NCI-H146 (cell line): ENCODE results near the gene RPGRIP1L.

Experiments used
- DNase-seq: peaks from one replicate; lab custom pipeline; 2025; lab: John Stamatoyannopoulos, UW

Gene RPGRIP1L

DNA sequence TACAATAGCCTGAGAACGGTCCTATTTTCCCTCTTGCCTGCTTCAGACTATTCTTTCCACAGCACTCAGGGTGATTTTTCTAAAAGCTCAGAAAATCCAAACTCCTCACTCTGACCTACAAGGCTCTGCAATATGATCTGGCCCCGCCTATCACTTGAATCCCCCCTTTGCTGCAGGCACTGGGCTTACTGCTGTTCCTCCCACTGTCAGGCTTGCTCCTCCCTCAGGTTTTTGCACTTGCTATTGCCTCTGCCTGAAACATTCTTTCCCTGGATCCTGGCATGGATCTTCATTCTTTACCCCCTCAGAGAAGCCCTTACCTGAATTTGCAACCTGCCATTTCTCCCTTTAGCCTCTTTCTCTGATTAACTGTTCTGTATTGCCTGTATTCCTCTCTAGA is 52.3 kb downstream of the RPGRIP1L start:
- DNase-seq, result no peak

DNA sequence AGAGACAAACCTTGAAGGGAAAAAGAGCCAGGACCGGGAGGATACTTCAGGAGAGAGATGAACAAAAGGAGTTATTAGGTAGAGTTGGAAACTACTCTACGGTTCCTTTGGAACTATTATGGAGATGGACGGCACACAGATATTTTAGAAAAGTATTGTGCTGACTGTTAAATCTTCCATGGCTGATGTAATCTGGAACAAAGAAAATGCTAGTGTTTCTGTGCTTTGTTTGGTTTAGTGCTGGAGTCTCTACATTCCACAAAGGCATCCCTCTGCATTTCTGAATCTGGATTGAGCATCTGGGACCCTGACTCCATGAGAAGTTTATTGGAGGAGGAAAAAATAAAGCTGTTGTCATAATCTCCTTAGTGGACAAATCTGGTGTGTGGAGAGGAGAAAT is 57.2 kb downstream of the RPGRIP1L start:
- DNase-seq, result no peak

DNA sequence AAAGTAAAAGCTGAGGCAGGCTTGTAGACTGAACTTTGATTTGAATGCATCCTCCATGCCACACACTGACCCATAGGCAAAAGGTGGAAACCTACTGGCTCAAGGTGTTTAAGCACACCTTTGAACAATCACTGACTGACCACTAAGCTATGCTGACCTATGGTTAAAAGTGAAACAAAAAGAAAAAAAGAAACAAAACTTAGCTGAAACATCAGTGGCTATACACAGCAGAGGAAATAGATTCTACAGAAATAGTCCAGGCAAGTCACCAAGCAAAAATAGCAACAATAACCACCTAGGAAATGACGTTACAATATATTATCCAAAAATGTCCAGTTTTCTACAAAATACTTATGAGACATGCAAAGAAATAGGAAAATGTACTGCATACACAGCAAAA is 60.2 kb downstream of the RPGRIP1L start:
- no peak for DNase-seq

DNA sequence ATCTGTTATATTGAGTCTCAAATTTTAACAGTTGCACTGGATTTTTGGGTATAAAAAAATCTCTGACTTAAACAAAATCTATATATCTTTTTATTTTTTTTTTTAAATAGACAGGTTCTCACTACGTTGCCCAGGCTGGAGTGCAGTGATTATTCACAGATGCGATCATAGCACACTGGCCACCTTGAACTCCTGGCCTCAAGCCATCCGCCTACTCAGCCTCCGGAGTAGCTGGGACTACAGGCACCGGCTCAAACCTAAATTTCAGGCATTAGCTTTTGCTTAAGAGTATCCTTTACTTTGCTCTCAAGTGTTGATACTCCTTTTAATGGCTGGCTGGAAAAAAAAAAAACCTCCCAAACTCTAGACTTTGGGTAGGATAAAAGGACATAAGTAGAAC is 61.6 kb downstream of the RPGRIP1L start:
- DNase-seq, result no peak

DNA sequence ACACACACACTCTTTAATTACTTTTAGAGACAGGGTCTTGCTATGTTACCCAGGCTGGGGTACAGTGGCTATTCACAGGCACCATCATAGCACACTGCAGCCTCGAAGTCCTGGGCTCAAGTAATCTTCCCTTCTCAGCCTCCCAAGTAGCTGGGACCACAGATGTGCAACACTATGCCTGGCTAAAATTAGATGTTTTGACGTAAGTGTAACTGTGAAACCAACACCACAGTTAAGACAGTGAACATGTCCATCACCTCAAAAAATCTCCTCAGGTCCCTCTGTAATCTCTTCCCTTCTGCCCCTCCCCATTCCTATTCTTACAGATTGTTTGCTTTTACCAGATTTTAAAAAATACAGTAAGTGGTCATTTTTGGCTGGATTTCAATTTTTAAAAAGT is 66.7 kb downstream of the RPGRIP1L start:
- DNase-seq, result no peak

DNA sequence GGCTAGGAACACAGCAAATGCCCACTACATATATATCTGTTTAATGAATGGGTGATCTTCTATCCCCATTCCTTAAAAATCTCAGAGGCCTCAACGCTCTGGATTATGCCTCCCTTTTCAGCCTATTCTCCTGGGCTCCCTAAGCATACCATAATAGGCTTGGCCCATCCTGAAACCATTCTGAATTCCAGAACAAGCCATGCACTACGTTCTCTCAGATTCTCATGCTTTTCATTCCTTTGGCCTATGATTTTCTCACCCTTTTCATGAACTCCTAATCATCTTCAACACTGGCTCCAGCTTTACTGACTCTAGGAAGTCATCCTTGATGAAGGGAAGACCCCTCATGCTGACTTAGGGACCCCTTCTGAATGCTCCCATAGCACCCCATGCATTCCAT is 71.1 kb downstream of the RPGRIP1L start:
- no peak for DNase-seq

DNA sequence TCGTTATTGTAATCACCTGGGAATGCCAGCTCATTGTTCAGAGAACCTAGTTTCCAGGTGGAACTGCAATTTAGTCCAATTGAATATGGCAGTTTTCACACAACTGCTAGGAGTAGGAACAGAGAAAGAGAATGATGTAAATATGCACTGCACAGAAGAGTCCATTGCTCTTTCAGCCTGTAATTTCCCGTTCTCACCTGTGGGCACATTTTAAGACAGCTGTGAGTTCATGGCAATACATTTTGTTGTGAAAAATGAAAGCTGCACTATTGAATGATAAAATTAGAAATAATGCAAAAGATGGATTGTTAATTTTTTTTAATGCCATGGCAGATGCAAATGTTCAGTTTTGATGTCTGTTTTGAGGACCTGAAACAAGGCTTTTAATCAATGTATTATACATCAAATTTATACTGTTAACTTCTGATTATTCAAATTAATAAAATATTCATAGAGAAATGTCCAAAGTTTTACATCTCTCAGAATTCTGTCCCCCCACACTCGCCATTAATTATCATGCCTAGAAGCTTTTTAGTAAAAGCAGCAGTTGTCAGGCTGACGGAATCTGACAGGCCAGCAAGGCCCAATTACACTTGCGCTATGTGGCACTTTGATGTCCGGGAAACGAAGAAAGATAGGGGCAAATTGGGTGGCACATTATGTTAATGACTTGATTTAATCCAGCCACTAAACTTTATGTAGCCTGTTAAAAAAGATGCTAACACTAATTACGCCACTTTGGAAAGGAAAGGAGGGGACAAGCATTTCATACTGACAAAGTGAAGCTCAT is 72.2 kb downstream of the RPGRIP1L start:
- no peak for DNase-seq

DNA sequence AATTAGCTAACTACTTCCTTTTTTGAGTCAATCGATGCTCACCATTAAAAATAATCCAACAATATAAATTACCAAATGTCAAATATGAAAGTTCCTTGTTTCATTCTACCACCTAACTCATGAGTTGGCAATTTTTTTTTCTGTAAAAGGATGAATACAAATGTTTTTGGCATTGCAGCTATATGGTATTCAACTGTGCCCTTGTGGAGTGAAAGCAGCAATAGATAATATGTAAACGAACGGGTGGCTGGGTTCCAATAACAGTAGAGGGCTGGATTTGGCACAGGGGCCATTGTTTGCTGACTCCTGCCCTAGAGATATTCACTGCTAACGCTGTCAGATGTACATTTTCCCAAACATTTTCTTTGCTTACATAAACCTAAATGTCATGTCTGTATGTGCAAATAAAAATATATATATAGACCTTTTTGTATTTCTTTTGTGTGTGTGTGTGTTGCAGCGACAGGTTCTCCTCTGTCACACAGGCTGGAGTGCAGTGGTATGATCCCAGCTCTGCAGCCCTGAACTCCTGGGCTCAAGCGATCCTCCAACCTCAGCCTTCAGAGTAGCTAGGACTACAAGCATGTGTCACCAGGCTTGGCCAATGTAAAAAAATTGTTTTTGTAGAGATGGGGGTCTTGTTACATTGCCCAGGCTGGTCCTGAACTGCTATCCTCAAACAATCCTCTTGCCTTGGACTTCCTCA is 73.9 kb downstream of the RPGRIP1L start:
- DNase-seq, result no peak

DNA sequence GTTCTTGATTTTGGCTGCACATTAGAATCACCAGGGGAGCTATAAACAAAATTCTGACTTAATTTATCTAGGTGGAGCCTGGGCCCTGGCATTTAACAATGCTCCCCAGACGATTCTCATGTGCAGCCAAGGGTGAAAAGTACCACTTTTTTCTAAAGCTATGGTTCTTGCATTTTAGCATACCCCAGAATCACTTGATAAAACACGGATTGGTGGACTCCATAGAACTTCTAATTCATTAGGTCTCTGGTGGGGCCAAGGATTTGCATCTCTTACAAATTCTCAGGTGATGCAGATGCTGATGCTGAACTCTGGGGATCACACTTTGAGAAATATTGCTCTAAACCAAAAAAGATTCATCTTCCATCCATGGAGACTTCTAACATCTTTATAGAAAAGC is 74.5 kb downstream of the RPGRIP1L start:
- no peak for DNase-seq

DNA sequence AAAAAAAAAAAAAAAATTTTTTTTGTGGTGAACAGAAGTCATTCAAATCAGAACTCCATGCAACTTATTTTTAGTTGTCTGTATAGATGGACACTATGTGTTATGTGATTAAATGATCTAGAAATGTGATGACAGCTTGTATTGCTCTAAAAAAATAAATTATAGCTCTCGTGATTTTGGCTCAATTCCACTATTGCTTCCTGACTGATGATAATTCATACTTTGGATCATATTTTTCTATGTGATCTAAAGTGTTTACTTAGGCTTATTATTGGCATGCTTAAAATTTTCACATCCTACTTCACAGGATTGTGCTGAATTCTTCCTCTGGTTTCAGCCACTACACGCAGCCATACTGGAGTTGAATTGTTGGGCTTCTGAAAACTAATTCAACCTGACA is 76.8 kb downstream of the RPGRIP1L start:
- no peak for DNase-seq

DNA sequence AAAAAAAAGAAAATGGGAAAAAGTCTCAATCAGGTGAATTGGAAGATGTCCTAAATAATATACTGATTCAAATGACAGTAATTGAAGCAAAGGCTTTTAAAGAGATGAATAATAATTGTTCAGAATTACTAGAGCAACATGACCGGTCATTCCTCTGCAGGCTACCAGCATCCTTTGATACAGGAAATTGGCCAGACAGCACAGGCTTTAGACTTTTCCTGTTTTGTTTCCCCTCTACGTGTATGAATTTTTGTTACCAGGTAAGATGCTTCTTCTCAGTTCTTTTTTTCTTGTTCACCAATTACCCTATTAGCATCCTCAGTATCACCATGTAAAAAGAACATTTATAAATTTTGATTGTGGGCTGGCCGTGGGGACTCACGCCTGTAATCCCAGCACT is 77.5 kb downstream of the RPGRIP1L start:
- no peak for DNase-seq

DNA sequence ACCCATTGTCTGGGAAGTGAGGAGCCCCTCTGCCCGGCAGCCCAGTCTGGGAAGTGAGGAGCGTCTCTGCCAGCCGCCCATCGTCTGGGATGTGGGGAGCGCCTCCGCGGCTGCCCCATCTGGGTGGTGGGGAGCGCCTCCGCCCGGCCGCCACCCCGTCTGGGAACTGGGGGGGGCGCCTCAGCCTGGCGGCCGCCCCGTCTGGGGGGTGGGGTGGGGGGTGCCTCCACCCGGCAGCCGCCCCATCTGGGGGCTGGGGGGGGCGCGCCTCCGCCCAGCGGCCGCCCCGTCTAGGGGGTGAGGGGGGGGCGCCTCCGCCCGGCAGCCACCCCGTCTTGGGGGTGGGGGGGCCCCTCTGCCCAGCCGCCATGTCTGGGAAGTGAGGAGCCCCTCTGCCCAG is 78.4 kb downstream of the RPGRIP1L start:
- DNase-seq, result no peak

DNA sequence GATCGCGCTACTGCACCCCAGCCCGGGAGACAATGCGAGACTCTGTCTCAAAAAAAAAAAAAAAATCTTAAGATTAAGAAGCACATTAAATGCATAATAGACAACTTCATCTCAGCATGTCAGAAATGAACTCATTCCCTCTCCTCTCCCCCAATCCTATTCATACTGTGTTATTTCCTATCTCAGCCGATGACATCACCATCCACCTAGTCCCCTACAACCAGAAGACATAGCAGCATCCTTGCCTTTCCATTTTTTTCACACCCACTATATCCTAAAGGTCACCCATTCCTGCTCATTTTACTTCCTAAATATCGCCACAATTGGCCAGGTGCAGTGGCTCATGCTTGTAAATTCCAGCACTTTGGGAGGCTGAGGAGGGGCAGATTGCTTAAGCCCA is 81.3 kb downstream of the RPGRIP1L start:
- no peak for DNase-seq

DNA sequence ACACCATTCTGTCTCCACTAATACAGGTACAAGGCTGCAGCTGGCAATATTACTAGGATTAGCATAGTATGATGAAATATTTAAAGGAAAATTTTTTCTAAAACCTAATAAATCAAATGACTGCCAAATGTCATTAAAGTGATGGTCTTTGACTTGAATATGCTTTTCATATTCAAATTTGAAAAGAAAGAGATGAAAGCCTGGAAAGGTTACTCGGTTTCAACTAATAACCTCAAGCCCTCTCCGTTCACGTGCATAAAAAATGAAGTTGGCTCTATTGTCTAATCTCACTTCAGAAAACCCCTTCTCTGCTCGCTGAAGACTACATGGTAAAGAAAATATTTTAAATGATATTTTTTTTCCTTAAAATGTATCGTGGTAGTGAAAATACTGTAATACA is 83.2 kb downstream of the RPGRIP1L start:
- DNase-seq, result no peak

DNA sequence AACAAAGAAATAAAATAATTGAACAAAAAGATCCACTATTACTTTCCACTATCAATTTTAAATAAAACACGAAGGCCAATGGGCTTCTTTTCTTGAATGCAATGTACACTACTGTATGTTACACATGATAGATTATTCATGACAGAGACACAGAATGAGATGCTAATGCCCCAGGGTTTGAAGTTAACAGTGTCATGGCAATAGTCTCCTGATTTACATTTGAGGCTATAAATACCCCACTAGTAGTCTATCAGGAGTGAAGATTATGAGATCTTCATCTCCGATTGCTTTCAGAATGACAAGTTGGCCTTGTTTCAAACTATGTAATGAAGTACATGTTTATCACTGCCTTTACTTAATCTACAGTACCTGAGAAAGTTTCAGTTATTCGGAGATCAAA is 84.4 kb downstream of the RPGRIP1L start:
- no peak for DNase-seq

DNA sequence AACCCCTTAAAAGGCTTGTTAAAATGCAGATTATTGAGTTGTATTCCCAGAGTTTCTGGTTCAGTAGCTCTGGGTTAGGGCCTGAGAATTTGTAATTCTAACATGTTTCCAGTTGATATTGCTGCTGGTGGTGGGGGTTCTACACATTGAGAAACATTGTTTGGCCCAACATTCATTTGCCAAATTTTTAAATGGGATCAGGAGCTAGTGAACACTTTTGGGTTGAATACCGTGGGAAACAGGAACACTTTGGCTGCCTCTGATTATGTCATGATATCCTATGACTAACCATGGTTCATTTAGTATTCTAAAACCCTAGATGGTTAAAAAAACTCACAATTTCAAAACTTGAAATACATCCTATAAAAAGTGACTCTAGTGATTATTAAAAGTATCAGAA is 89.3 kb downstream of the RPGRIP1L start:
- no peak for DNase-seq

DNA sequence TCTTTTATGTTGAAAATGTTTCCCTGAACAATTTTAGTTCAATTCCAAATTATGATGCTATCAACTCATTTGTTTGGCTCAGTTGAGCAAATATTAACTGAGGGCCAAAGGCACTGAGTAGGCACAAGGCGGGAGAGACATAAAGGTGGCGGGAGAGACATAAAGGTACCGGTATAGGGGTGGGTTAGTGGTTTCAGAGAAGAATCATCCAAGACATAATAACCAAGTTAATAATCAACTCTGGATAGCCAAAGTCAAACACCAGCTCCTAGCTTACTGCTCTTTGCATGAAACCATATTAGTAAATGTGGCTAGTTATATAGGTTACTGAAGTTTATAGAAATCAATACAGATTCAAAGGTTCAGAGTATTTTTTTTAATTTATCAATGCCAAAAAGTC is 91.7 kb downstream of the RPGRIP1L start:
- no peak for DNase-seq

DNA sequence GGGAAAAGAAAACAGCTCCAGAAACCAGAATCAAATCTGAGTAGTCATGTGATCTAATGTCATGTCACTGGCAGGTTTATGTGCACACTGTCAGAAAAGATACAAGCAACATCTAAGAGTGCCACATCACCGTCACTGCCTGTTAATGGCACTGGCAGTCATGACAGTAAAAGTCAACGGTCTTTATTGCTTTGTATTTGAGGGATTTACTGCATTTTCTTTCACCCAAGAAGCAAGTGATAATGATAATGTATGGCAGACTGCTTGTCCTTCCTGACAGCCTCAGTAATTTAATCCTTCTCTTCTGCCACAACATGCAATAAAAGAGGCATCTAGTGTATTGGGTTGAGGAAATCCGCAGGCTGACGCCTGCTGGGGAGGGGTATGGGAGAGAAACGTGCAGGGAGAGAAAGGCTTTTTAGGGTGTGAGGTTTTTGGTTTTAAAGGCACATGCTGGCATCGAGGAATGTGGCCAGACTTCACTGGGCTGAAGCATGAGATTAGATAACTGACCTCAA is 92.4 kb downstream of the RPGRIP1L start:
- DNase-seq, result no peak

DNA sequence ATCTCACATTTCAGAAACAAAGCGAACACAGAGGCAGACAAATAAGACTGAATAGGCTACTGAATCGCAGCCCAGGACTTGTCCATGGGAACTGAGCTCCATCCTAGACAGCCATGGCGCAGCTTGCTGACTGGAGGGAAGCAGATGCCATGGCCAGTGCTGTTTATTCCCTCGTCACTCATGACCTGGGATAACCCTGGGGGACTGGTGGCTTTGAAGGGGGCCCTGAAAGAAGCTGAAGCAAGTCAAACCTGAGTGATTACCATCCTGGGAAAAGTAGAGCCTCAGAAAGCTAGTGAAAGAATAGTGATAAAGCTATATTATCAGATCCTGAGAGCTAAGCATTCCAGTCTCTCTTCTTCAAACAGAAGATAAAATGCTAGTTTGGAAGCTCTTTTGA is 94.1 kb downstream of the RPGRIP1L start:
- DNase-seq, result no peak

DNA sequence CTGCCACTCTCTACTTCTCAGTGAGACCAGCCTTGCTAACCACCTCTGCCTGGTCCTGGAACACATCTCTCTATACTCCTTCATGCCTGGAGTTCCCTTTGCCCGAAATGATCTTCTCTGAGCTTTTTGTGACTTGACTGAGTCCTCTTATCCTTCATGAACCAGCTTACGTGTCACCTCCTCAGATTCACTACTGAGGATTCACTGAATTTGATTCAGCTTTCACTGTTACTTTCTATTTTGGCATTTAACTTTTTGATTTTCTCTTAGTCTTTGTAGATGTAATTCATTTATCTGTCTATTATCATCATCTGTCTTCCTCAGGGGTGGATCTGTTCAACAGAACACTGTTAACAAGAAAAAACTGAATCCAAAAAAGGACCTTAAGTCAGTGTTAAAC is 95.6 kb downstream of the RPGRIP1L start:
- no peak for DNase-seq

DNA sequence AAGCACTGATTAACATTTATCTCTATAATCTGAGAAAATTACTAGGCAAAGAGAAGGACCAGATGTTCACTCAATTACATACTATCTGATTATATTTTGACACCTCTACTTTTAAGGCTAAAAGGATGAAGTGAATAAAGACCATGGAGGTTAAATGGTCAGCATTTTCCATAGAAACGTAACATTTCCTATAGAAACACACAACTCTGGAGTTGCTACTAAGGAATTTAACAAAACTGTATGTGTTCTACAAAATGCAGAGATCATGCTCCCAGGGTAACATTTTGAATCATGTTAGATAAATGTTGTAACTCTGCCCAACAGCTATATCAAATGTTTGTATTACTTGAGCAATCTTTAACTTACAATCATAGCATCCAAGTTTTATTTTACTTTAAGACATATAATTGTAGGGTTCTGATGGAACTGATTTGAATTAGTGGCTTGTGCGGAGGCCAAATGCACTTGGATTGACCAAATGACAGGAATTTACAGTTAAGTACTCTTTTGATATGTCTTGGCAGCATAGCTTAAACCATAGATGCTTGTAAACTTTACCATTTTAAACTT is 97.7 kb downstream of the RPGRIP1L start:
- DNase-seq, result no peak

DNA sequence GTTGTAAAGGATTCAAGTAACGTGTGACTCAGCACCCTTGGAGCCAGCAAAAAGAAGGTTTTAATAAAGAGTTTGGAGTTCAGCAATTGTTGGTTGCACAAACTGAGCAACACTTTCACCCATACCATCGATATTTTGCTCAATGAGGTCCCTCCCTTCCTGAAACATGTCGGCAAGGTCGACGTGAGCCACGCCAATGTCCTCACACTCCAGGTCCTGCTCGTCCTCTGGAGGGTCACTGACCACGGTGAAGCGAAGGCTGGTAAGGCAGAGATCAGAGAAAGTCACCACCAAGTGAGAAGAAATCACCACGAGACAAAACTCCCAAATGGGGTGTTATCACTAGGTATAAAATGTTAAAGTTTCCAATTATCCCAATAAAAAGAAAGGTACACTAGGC is 98.3 kb downstream of the RPGRIP1L start:
- DNase-seq, result no peak

DNA sequence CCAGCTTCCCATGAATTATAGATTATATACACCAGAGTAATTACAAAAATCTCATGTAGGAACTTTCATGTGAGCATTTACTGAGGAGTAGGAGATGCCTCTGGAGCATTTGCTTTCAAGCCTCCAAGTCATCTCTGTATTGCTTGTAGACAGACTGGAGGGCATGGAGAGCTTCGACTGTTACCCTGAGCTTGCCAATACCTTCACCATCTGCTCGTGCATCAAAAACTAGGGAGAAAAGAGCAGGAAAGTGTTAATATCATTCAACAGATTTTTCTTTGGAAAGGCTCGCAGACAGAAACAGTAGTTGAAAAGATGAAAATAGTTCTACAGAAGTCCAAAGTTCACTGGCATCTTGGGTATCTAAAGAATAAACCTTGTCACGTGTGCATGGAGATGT is 101.7 kb downstream of the RPGRIP1L start:
- DNase-seq, result no peak
